Panc1 (cell line): ENCODE measurements around the gene FAM193A. TPM values are rescaled to one million over a fixed set of nuclear protein-coding genes. Genes with fewer than 3 reads are reported as not detected.

ENCODE experiments used
- ATAC-seq: fragments of 200-7000 bp; cut with Tn5 transposase; 2 replicates; pipeline ENCODE4 v1.9.1; 2020; ENCODE audit warnings: mild to moderate bottlenecking, moderate library complexity
- BruUV-seq: library from RNA; stranded (reverse); fragments of 400-500 nt; replicated peaks from 2 replicates; lab custom pipeline; 2021; lab: Mats Ljungman, UMichigan
- CTCF ChIA-PET: fragments of 300-600 bp; sonication (Branson Sonifier 250); formaldehyde crosslinking; loops from one replicate; lab custom pipeline; 2022; ENCODE audit warnings: antibody characterized with exemption; lab: Charles Lee
- POLR2A ChIA-PET: fragments of 300-600 bp; sonication (Branson Sonifier 250); formaldehyde crosslinking; loops from one replicate; lab custom pipeline; 2022; ENCODE audit warnings: antibody characterized with exemption; lab: Charles Lee
- DNase-seq: peaks from one replicate; pipeline ENCODE4 v3.0.0-alpha.2; 2010; ENCODE audit warnings: low read depth, low spot score
- H3K27ac ChIP-seq: 2 replicates; pipeline ENCODE4 v1.5.1; 2011; ENCODE audit warnings: mild to moderate bottlenecking, low read length, inconsistent platforms
- H3K27me3 ChIP-seq: fragments of 200-500 bp; sonication (Bioruptor generic); 2 replicates; pipeline ENCODE4 v1.6.0; 2014; ENCODE audit warnings: low read length, inconsistent platforms; ENCODE audit not compliant: control insufficient read depth, insufficient read depth
- H3K36me3 ChIP-seq: fragments of 200-500 bp; sonication (Bioruptor generic); 2 replicates; pipeline ENCODE4 v1.5.1; 2014; ENCODE audit warnings: inconsistent platforms, mild to moderate bottlenecking, low read length, moderate library complexity; ENCODE audit not compliant: control insufficient read depth, insufficient read depth
- H3K4me1 ChIP-seq: 2 replicates; pipeline ENCODE4 v1.5.1; 2011; ENCODE audit warnings: inconsistent platforms, mild to moderate bottlenecking, low read length, moderate library complexity; ENCODE audit not compliant: control insufficient read depth, insufficient read depth
- H3K4me3 ChIP-seq, 2 experiments: 2 replicates each; pipeline ENCODE4 v1.5.1; 2011 to 2012; ENCODE audit warnings: low read depth in 2 of 2, low read length in 2 of 2, mild to moderate bottlenecking in 2 of 2, inconsistent platforms in 1 of 2, moderate library complexity in 1 of 2
- H3K9me3 ChIP-seq: fragments of 200-500 bp; sonication (Bioruptor generic); 2 replicates; pipeline ENCODE4 v1.5.1; 2014; ENCODE audit warnings: low read depth, mild to moderate bottlenecking, inconsistent platforms, low read length, moderate library complexity; ENCODE audit not compliant: control insufficient read depth, insufficient read depth
- POLR2AphosphoS5 ChIP-seq: IDR thresholded peaks from 2 replicates; pipeline ENCODE4 v1.6.1; 2012; ENCODE audit warnings: mild to moderate bottlenecking, low read depth, low read length, moderate library complexity
- SIN3A ChIP-seq: IDR thresholded peaks from 2 replicates; pipeline ENCODE4 v1.6.1; 2012; ENCODE audit warnings: low read depth, mild to moderate bottlenecking, low read length, moderate library complexity, borderline replicate concordance; ENCODE audit not compliant: insufficient read depth
- TCF7L2 ChIP-seq: IDR thresholded peaks from 2 replicates; pipeline ENCODE4 v1.6.1; 2011; ENCODE audit warnings: mild to moderate bottlenecking, low read depth, low read length, inconsistent platforms
- in situ Hi-C: cut with HindIII; loops from 2 replicates; pipeline ENCODE4 v1.10.0; 2016; ENCODE audit warnings: low sequenced_read_pairs, low pct_unique_long_range_greater_than_20kb
- intact Hi-C: fragments of 100-400 bp; cut with micrococcal nuclease; formaldehyde crosslinking; loops from one replicate; pipeline ENCODE4 v1.10.0; 2022; ENCODE audit not compliant: unreplicated experiment
- total RNA-seq: library from RNA; stranded (reverse); gene quantifications from one replicate; pipeline ENCODE4 v1.2.1, GENCODE V29; 2021; ENCODE audit not compliant: unreplicated experiment
- TF ChIP-seq, protein P1 (sequence below), 2 experiments: IDR thresholded peaks; 2 replicates each; pipeline ENCODE4 v1.6.1; 2011 to 2012; ENCODE audit warnings: low read depth in 2 of 2, control low read depth in 1 of 2, low read length in 1 of 2, mild to moderate bottlenecking in 1 of 2, moderate library complexity in 1 of 2; ENCODE audit not compliant: insufficient read depth in 1 of 2
- TF ChIP-seq, protein P2 (sequence below): fragments of 450-650 bp; IDR thresholded peaks from 2 replicates; pipeline ENCODE4 v1.5.1; 2017; ENCODE audit warnings: mild to moderate bottlenecking

Gene FAM193A
- total RNA-seq, 1 experiment from 2014 or later = 25.7 TPM

DNA sequence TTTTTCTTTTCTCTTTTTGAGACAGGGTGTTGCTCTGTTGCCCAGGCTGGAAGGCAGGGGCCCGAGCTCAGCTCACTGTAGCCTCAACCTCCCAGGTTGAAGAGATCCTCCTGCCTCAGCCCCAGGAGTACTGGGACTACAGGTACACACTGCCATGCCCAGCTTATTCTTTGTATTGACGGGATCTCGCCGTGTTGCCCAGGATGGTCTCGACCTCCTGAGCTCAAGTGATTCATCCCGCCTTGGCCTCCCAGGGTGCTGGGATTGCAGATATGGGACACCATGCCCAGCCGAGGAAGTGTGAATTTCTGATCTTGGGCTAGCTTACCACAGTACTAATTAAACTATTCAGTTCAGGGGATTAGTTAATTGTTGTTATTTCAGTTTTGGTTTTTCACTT is 28.6 kb upstream of the FAM193A start:
- H3K27me3 ChIP-seq = no peaks in the 10 kb centered on the region
- H3K27ac ChIP-seq = no peak overlapping the region
- H3K4me1 ChIP-seq = no peaks in the 10 kb centered on the region
- ChIA-PET POLR2A (no interaction called here), CTCF (no interaction called here)
- DNase-seq (no peak), ATAC-seq (no peak)
- in situ Hi-C loops = no loop called here
- H3K9me3 ChIP-seq = no peaks in the 10 kb centered on the region
- H3K4me3 ChIP-seq = no peak overlapping the region
- intact Hi-C loops = no loop called here
- TF ChIP-seq TCF7L2 = no peak
- TF ChIP-seq, protein P1, sequence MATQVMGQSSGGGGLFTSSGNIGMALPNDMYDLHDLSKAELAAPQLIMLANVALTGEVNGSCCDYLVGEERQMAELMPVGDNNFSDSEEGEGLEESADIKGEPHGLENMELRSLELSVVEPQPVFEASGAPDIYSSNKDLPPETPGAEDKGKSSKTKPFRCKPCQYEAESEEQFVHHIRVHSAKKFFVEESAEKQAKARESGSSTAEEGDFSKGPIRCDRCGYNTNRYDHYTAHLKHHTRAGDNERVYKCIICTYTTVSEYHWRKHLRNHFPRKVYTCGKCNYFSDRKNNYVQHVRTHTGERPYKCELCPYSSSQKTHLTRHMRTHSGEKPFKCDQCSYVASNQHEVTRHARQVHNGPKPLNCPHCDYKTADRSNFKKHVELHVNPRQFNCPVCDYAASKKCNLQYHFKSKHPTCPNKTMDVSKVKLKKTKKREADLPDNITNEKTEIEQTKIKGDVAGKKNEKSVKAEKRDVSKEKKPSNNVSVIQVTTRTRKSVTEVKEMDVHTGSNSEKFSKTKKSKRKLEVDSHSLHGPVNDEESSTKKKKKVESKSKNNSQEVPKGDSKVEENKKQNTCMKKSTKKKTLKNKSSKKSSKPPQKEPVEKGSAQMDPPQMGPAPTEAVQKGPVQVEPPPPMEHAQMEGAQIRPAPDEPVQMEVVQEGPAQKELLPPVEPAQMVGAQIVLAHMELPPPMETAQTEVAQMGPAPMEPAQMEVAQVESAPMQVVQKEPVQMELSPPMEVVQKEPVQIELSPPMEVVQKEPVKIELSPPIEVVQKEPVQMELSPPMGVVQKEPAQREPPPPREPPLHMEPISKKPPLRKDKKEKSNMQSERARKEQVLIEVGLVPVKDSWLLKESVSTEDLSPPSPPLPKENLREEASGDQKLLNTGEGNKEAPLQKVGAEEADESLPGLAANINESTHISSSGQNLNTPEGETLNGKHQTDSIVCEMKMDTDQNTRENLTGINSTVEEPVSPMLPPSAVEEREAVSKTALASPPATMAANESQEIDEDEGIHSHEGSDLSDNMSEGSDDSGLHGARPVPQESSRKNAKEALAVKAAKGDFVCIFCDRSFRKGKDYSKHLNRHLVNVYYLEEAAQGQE (IDR thresholded peaks at IDR 0.05; ENCODE audit: insufficient read depth in 1 of 2, low read depth in 2 of 2, low read length in 1 of 2) = no peak
- TF ChIP-seq, protein P2, sequence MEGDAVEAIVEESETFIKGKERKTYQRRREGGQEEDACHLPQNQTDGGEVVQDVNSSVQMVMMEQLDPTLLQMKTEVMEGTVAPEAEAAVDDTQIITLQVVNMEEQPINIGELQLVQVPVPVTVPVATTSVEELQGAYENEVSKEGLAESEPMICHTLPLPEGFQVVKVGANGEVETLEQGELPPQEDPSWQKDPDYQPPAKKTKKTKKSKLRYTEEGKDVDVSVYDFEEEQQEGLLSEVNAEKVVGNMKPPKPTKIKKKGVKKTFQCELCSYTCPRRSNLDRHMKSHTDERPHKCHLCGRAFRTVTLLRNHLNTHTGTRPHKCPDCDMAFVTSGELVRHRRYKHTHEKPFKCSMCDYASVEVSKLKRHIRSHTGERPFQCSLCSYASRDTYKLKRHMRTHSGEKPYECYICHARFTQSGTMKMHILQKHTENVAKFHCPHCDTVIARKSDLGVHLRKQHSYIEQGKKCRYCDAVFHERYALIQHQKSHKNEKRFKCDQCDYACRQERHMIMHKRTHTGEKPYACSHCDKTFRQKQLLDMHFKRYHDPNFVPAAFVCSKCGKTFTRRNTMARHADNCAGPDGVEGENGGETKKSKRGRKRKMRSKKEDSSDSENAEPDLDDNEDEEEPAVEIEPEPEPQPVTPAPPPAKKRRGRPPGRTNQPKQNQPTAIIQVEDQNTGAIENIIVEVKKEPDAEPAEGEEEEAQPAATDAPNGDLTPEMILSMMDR = no peak
- no peak for TF ChIP-seq SIN3A
- TF ChIP-seq POLR2AphosphoS5 = no peak
- no peaks in the 10 kb centered on the region; the same call in 1 of the 2 replicates for H3K36me3 ChIP-seq
- BruUV-seq = no TSS peak

DNA sequence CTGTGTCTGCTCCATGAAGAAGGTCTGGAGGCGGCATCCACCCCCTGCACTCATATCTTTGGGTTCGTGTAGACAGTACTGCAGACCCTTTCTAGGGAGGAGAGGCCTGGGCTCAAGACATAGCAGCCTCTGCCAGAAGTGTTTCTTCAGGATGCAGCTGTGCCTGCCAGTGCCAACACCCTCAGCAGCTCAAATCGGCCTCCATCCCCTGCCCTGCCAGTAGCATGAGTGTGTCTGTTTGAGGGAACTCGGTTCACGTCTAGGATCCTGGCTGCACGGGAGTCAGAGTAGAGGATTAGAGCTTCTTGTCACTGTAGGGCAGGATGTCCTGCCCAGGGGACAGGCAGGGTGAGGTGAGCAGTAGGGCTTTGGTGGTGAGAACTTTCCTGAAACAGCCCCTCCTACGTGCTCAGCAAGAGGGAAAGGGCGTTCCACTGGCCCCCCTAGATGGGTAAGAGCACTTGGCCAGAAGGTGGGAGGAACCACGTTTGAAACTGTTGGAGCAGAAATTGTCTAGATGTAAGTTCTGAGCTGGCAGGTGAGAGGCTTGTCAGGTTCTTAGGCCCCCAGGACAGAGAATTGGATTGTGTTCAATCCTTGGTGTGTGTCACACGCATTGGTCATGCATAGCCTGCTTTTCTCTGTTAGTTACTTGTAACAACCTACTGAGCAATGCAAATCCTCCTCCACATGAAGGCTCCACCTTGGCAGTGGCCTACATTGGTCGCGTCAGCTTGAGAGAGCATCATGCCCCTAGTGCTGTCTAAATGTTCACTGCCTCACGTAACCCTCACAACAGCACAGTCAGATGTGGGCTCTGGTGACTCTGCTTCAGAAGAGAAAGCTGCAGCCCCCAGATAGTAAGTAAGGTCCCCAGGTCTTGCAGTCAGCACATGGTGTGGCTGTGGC is 25.8 kb upstream of the FAM193A start:
- ChIA-PET POLR2A (no interaction called here), CTCF (no interaction called here)
- Histone ChIP-seq H3K27ac (no peak overlapping the region), H3K4me1 (no peaks in the 10 kb centered on the region), H3K27me3 (no peaks in the 10 kb centered on the region), H3K36me3 (no peaks in the 10 kb centered on the region; the same call in 1 of the 2 replicates), H3K4me3 (no peak overlapping the region), H3K9me3 (no peaks in the 10 kb centered on the region)
- intact Hi-C loops (no loop called here), in situ Hi-C loops (no loop called here)
- no TSS peak for BruUV-seq
- no peak for ATAC-seq
- no peak for DNase-seq
- TF ChIP-seq SIN3A = no peak
- no peak for TF ChIP-seq POLR2AphosphoS5
- TF ChIP-seq, protein P2 = no peak
- TF ChIP-seq, protein P1 (IDR thresholded peaks at IDR 0.05; ENCODE audit: insufficient read depth in 1 of 2, low read depth in 2 of 2, low read length in 1 of 2) = no peak
- no peak for TF ChIP-seq TCF7L2
